SK-N-SH treated with all-trans-retinoic acid at 6 μM for 48 hours (cell line): ENCODE data around the gene AUTS2.

Experiments used
- ATAC-seq: fragments of 200-7000 bp; cut with Tn5 transposase; 3 replicates; pipeline ENCODE4 v1.9.1; 2020; ENCODE audit warnings: mild to moderate bottlenecking, moderate library complexity
- ARNTL ChIP-seq: fragments of 450-650 bp; formaldehyde crosslinking; IDR thresholded peaks from 2 replicates; pipeline ENCODE4 v1.5.0; 2020; ENCODE audit warnings: low read depth, mild to moderate bottlenecking, moderate library complexity, borderline replicate concordance
- BACH2 ChIP-seq: fragments of 250-450 bp; sonication (Bioruptor Pico); IDR thresholded peaks from 2 replicates; pipeline ENCODE4 v1.9.0; 2021; ENCODE audit warnings: mild to moderate bottlenecking, borderline replicate concordance
- CSDC2 ChIP-seq: fragments of 250-450 bp; sonication (Bioruptor Pico); IDR thresholded peaks from 2 replicates; pipeline ENCODE4 v1.5.0; 2020; ENCODE audit warnings: mild to moderate bottlenecking, moderate library complexity
- ESRRG ChIP-seq: fragments of 250-450 bp; sonication (Bioruptor Pico); IDR thresholded peaks from 2 replicates; pipeline ENCODE4 v1.6.1; 2021; ENCODE audit warnings: mild to moderate bottlenecking
- GLIS3 ChIP-seq: fragments of 250-450 bp; sonication (Bioruptor Pico); IDR thresholded peaks from 2 replicates; pipeline ENCODE4 v1.5.0; 2020; ENCODE audit warnings: mild to moderate bottlenecking, moderate library complexity
- ISL1 ChIP-seq: fragments of 250-450 bp; sonication (Bioruptor Pico); IDR thresholded peaks from 2 replicates; pipeline ENCODE4 v2.1.2; 2022; ENCODE audit warnings: mild to moderate bottlenecking, moderate library complexity
- OSR1 ChIP-seq: fragments of 250-450 bp; sonication (Bioruptor Pico); IDR thresholded peaks from 2 replicates; pipeline ENCODE4 v1.8.0; 2022; ENCODE audit warnings: moderate library complexity, mild to moderate bottlenecking, inconsistent platforms
- PATZ1 ChIP-seq: fragments of 250-450 bp; sonication (Bioruptor Pico); IDR thresholded peaks from 2 replicates; pipeline ENCODE4 v1.8.0; 2020; ENCODE audit warnings: mild to moderate bottlenecking, moderate library complexity, borderline replicate concordance
- POU6F1 ChIP-seq: fragments of 250-450 bp; sonication (Bioruptor Pico); IDR thresholded peaks from 2 replicates; pipeline ENCODE4 v1.8.0; 2021; ENCODE audit warnings: low read depth, mild to moderate bottlenecking, moderate library complexity, borderline replicate concordance
- PPARA ChIP-seq: fragments of 250-450 bp; sonication (Bioruptor Pico); IDR thresholded peaks from 2 replicates; pipeline ENCODE4 v1.5.0; 2020; ENCODE audit warnings: mild to moderate bottlenecking, borderline replicate concordance
- RARB ChIP-seq: fragments of 250-450 bp; sonication (Bioruptor Pico); IDR thresholded peaks from 2 replicates; pipeline ENCODE4 v1.8.0; 2021; ENCODE audit warnings: mild to moderate bottlenecking, moderate library complexity
- SNAI2 ChIP-seq: fragments of 250-450 bp; sonication (Bioruptor Pico); IDR thresholded peaks from 2 replicates; pipeline ENCODE4 v1.5.0; 2020; ENCODE audit warnings: mild to moderate bottlenecking, moderate library complexity
- TCF4 ChIP-seq: fragments of 250-450 bp; sonication (Bioruptor Pico); IDR thresholded peaks from 2 replicates; pipeline ENCODE4 v1.8.0; 2021; ENCODE audit warnings: mild to moderate bottlenecking, moderate library complexity, borderline replicate concordance
- TOX ChIP-seq: fragments of 250-450 bp; sonication (Bioruptor Pico); IDR thresholded peaks from 2 replicates; pipeline ENCODE4 v1.8.0; 2021; ENCODE audit warnings: mild to moderate bottlenecking, moderate library complexity, borderline replicate concordance
- TSHZ2 ChIP-seq: fragments of 250-450 bp; sonication (Bioruptor Pico); IDR thresholded peaks from 2 replicates; pipeline ENCODE4 v1.5.0; 2020; ENCODE audit warnings: mild to moderate bottlenecking, moderate library complexity
- ZC3H10 ChIP-seq: fragments of 250-450 bp; sonication (Bioruptor Pico); IDR thresholded peaks from 2 replicates; pipeline ENCODE4 v1.5.1; 2021; ENCODE audit warnings: mild to moderate bottlenecking, moderate library complexity
- ZFP3 ChIP-seq: fragments of 250-450 bp; sonication (Bioruptor Pico); IDR thresholded peaks from 2 replicates; pipeline ENCODE4 v1.5.0; 2020; ENCODE audit warnings: mild to moderate bottlenecking, moderate library complexity
- ZFP30 ChIP-seq: fragments of 450-650 bp; formaldehyde crosslinking; IDR thresholded peaks from 2 replicates; pipeline ENCODE4 v1.5.0; 2022; ENCODE audit warnings: mild to moderate bottlenecking, moderate library complexity
- ZNF565 ChIP-seq: fragments of 450-650 bp; formaldehyde crosslinking; conservative IDR thresholded peaks from 2 replicates; pipeline ENCODE4 v1.5.0; 2020; ENCODE audit warnings: low read depth, mild to moderate bottlenecking, moderate library complexity
- ZNF70 ChIP-seq: fragments of 450-650 bp; formaldehyde crosslinking; IDR thresholded peaks from 2 replicates; pipeline ENCODE4 v1.5.0; 2020; ENCODE audit warnings: mild to moderate bottlenecking, moderate library complexity
- ZNF8 ChIP-seq: fragments of 450-650 bp; formaldehyde crosslinking; IDR thresholded peaks from 2 replicates; pipeline ENCODE4 v1.5.0; 2020; ENCODE audit warnings: mild to moderate bottlenecking, moderate library complexity
- TF ChIP-seq, protein P1 (sequence below): fragments of 250-450 bp; sonication (Bioruptor Pico); IDR thresholded peaks from 2 replicates; pipeline ENCODE4 v1.5.1; 2021; ENCODE audit warnings: mild to moderate bottlenecking, moderate library complexity
- TF ChIP-seq, protein P2 (sequence below): fragments of 250-450 bp; sonication (Bioruptor Pico); IDR thresholded peaks from 2 replicates; pipeline ENCODE4 v1.5.1; 2020; ENCODE audit warnings: low read depth, mild to moderate bottlenecking, moderate library complexity

Gene AUTS2

GRCh38 chr7:70494225-70495032, 896.2 kb downstream of the AUTS2 start:
- no peak for ATAC-seq

GRCh38 chr7:70495033-70495376, 896.7 kb downstream of the AUTS2 start:
- TF ChIP-seq TSHZ2 (CRISPR knock-in tag) (no peak), ISL1 (CRISPR knock-in tag) (no peak), TCF4 (CRISPR knock-in tag) (no peak), ESRRG (CRISPR knock-in tag) (no peak), PPARA (no peak), ZFP3 (CRISPR knock-in tag) (no peak), GLIS3 (no peak), SNAI2 (CRISPR knock-in tag) (no peak), BACH2 (CRISPR knock-in tag) (no peak), OSR1 (no peak), ZFP30 (CRISPR knock-in tag) (no peak), PATZ1 (CRISPR knock-in tag) (no peak), ZNF8 (CRISPR knock-in tag) (no peak), ZC3H10 (CRISPR knock-in tag) (no peak), ARNTL (CRISPR knock-in tag) (no peak), RARB (CRISPR knock-in tag) (no peak), ZNF70 (no peak)
- TF ChIP-seq, protein P1, sequence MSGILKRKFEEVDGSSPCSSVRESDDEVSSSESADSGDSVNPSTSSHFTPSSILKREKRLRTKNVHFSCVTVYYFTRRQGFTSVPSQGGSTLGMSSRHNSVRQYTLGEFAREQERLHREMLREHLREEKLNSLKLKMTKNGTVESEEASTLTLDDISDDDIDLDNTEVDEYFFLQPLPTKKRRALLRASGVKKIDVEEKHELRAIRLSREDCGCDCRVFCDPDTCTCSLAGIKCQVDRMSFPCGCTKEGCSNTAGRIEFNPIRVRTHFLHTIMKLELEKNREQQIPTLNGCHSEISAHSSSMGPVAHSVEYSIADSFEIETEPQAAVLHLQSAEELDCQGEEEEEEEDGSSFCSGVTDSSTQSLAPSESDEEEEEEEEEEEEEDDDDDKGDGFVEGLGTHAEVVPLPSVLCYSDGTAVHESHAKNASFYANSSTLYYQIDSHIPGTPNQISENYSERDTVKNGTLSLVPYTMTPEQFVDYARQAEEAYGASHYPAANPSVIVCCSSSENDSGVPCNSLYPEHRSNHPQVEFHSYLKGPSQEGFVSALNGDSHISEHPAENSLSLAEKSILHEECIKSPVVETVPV (CRISPR knock-in tag) = no peak
- no peak for ATAC-seq

More at GRCh38 chr7:70494225-70495032, 896.2 kb downstream of the AUTS2 start:
- TF ChIP-seq ISL1 (CRISPR knock-in tag) = no peak
- TF ChIP-seq ZFP3 (CRISPR knock-in tag) = no peak
- TF ChIP-seq, protein P2, sequence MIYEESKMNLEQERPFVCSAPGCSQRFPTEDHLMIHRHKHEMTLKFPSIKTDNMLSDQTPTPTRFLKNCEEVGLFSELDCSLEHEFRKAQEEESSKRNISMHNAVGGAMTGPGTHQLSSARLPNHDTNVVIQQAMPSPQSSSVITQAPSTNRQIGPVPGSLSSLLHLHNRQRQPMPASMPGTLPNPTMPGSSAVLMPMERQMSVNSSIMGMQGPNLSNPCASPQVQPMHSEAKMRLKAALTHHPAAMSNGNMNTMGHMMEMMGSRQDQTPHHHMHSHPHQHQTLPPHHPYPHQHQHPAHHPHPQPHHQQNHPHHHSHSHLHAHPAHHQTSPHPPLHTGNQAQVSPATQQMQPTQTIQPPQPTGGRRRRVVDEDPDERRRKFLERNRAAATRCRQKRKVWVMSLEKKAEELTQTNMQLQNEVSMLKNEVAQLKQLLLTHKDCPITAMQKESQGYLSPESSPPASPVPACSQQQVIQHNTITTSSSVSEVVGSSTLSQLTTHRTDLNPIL = no peak

GRCh38 chr7:70497793-70498192, 899.5 kb downstream of the AUTS2 start:
- ATAC-seq = no peak
- TF ChIP-seq, protein P2 = no peak

DNA sequence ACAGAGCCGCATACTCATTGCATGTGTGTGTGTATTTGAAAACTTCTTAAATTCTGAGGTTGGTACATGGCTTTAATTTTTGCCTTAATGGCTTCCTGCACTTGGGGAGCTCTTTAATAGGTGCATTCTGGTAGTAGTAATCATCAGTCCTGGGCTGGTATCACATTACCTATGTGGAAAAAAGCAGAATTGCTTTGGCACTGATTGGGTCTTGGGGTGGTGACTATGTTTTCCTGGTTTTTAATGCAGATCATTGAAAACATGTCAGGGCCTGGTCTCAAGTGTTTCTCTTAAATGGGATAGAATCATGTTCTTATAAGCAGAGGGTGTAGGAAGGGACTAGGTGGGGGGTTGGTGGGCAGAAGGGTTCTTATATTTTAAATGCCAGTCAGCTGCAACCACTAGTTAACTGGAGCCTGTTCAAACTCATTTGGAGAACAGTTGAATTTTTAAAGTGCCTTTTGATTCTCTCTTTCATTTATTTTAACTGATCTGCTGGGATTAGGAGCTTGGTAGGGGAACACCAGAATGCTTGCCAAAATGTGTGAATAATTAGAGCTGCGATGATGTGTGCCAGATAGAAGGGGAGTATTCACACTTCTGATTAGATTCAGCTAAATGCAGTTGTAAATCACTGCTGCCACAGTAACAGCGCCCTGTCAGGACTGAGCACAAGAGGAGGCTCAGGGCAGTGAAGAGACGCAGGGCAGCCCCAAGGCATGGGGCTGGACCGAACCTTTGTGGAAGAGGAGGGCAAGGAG, 900.1 kb downstream of the AUTS2 start:
- ATAC-seq = peak; percentile 74
- TF ChIP-seq, protein P1 (CRISPR knock-in tag) = no peak
- no peak for TF ChIP-seq TOX (CRISPR knock-in tag)
- no peak for TF ChIP-seq BACH2 (CRISPR knock-in tag)
- no peak for TF ChIP-seq POU6F1 (CRISPR knock-in tag)
- no peak for TF ChIP-seq GLIS3
- no peak for TF ChIP-seq ISL1 (CRISPR knock-in tag)
- no peak for TF ChIP-seq RARB (CRISPR knock-in tag)
- no peak for TF ChIP-seq ZNF8 (CRISPR knock-in tag)
- TF ChIP-seq ZFP3 (CRISPR knock-in tag) = no peak
- no peak for TF ChIP-seq ARNTL (CRISPR knock-in tag)
- no peak for TF ChIP-seq CSDC2 (CRISPR knock-in tag)
- no peak for TF ChIP-seq TCF4 (CRISPR knock-in tag)
- TF ChIP-seq ZNF565 (CRISPR knock-in tag) = no peak
